Progenitor cell of endocrine pancreas (in vitro differentiated cells): ENCODE measurements around the gene ARL14EPL. TPM values are rescaled to one million over a fixed set of nuclear protein-coding genes. Genes with fewer than 3 reads are reported as not detected.

ENCODE experiments used
- DNase-seq: peaks from one replicate; pipeline ENCODE4 v3.0.0; 2021; ENCODE audit warnings: low spot score; ENCODE audit not compliant: unreplicated experiment
- H3K27ac Mint-ChIP-seq: 2 replicates; pipeline ENCODE4 v1.8.0; 2021; ENCODE audit warnings: mild to moderate bottlenecking, moderate library complexity, mixed read lengths
- H3K27me3 Mint-ChIP-seq: 2 replicates; pipeline ENCODE4 v1.8.0; 2021; ENCODE audit warnings: mixed read lengths
- H3K36me3 Mint-ChIP-seq: 2 replicates; pipeline ENCODE4 v1.8.0; 2022; ENCODE audit warnings: mixed read lengths; ENCODE audit not compliant: insufficient read depth
- H3K4me1 Mint-ChIP-seq: 2 replicates; pipeline ENCODE4 v1.8.0; 2021; ENCODE audit warnings: low read depth, mixed read lengths
- H3K4me3 Mint-ChIP-seq: 2 replicates; pipeline ENCODE4 v1.8.0; 2021; ENCODE audit warnings: low read depth, mild to moderate bottlenecking, moderate library complexity, mixed read lengths
- H3K9me3 Mint-ChIP-seq: 2 replicates; pipeline ENCODE4 v1.8.0; 2021; ENCODE audit warnings: low read depth, mixed read lengths
- CTCF ChIP-seq: fragments of 200-600 bp; sonication (generic); IDR thresholded peaks from one replicate; pipeline ENCODE4 v1.5.0; 2021; ENCODE audit warnings: antibody characterized with exemption, mild to moderate bottlenecking; ENCODE audit not compliant: unreplicated experiment
- total RNA-seq: library from RNA; stranded (reverse); gene quantifications from 2 replicates; pipeline ENCODE4 v1.2.1, GENCODE V29; 2021

Gene ARL14EPL
- total RNA-seq, 1 donor from 2014 or later, result not detected

GRCh38 chr5:116045821-116046220 is 13.5 kb downstream of the ARL14EPL start:
- DNase-seq, result no peak
- H3K27ac Mint-ChIP-seq, result no peak overlapping the region
- H3K9me3 Mint-ChIP-seq, result no peaks in the 10 kb centered on the region
- no peaks in the 10 kb centered on the region for H3K36me3 Mint-ChIP-seq
- no peaks in the 10 kb centered on the region for H3K27me3 Mint-ChIP-seq
- H3K4me1 Mint-ChIP-seq, result no peaks in the 10 kb centered on the region
- H3K4me3 Mint-ChIP-seq, result no peak overlapping the region
- no peak for TF ChIP-seq CTCF

DNA sequence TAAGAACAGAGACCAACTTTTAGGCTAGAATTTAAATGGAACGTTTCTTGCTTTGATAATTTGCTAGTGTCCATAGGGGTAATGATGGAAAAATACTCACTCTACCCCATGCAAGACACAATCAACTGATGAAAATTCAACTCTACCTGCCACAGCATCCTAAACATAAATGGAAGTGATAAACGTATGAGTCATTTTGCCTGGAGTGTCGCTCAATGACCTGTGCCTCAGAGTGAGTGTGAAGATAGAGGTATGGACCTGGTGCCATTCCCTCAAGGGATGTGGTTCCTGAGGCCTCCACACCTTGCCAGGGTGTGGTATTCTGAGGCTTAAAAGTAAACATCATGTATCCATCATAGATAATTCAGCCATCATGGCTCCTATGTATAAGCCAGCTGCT is 14.0 kb downstream of the ARL14EPL start:
- Mint-ChIP-seq H3K4me3 (no peak overlapping the region), H3K36me3 (no peaks in the 10 kb centered on the region), H3K27me3 (no peaks in the 10 kb centered on the region), H3K9me3 (no peaks in the 10 kb centered on the region), H3K4me1 (no peaks in the 10 kb centered on the region), H3K27ac (no peak overlapping the region)
- TF ChIP-seq CTCF, result no peak
- DNase-seq, result no peak

- Mint-ChIP-seq H3K27me3 (no peaks in the 10 kb centered on the region), H3K36me3 (no peaks in the 10 kb centered on the region), H3K4me3 (no peak overlapping the region), H3K27ac (no peak overlapping the region), H3K9me3 (no peaks in the 10 kb centered on the region), H3K4me1 (no peaks in the 10 kb centered on the region)
- no peak for TF ChIP-seq CTCF
- no peak for DNase-seq
Observed at GRCh38 chr5:116046823-116047222, 14.6 kb downstream of the ARL14EPL start.

DNA sequence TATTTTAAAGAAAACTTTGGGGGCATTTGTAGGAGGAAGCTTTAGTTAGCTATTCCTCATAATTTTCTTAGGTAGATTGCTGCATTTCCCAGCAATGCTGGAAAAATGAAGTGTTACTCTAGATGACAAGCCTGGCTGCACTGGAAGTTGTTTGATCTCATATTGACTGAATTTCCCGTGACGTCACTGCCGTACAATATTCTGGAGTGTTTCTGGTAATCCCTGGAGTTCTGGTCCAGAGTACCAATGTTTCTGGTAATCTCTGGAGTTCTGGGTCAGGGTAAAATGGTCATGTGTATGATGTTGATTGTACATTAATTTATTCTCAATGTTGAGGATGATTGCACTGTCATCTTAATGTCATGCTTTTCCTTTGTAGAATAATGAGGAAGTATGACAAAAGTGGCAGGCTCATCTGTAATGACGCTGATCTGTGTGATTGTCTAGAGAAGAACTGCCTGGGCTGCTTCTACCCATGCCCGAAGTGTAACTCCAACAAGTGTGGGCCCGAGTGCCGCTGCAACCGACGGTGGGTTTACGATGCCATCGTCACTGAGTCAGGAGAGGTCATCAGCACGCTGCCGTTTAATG is 26.2 kb downstream of the ARL14EPL start:
- TF ChIP-seq CTCF, result no peak
- Mint-ChIP-seq H3K27ac (no peak overlapping the region), H3K9me3 (no peaks in the 10 kb centered on the region), H3K36me3 (no peaks in the 10 kb centered on the region), H3K4me3 (no peak overlapping the region), H3K4me1 (no peaks in the 10 kb centered on the region), H3K27me3 (peaks cover 5% of the 10 kb centered on the region)
- no peak for DNase-seq

DNA sequence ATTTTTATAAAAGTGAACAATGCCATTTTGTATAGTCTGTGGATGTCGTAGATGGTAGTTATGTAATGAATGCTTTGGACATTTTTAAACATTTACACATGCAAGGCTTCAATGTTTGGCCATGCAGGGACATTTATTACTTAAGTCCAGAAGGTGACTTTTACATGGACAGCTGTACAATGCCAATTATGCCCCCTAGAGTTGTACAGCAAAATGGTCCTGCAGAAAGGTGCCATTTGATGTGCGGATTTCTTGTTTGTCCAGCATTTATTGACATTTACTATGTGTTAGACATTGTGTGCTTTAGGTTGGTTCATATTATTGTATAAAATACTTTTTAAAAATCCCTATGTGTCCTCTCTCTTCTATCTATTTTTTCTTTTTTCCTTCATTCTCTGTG is 30.1 kb downstream of the ARL14EPL start:
- no peaks in the 10 kb centered on the region for H3K4me1 Mint-ChIP-seq
- H3K4me3 Mint-ChIP-seq, result no peak overlapping the region
- H3K27me3 Mint-ChIP-seq, result peaks cover 9% of the 10 kb centered on the region
- H3K36me3 Mint-ChIP-seq, result no peaks in the 10 kb centered on the region
- no peak overlapping the region for H3K27ac Mint-ChIP-seq
- peak; percentile 28 for TF ChIP-seq CTCF
- DNase-seq, result no peak
- no peaks in the 10 kb centered on the region for H3K9me3 Mint-ChIP-seq
